SK-N-SH treated with all-trans-retinoic acid at 6 μM for 48 hours (cell line): ENCODE data around the gene FOXC1.

Experiments
- ATAC-seq: fragments of 200-7000 bp; cut with Tn5 transposase; 3 replicates; pipeline ENCODE4 v1.9.1; 2020; ENCODE audit warnings: mild to moderate bottlenecking, moderate library complexity
- ARNTL ChIP-seq: fragments of 450-650 bp; formaldehyde crosslinking; IDR thresholded peaks from 2 replicates; pipeline ENCODE4 v1.5.0; 2020; ENCODE audit warnings: low read depth, mild to moderate bottlenecking, moderate library complexity, borderline replicate concordance
- BACH2 ChIP-seq: fragments of 250-450 bp; sonication (Bioruptor Pico); IDR thresholded peaks from 2 replicates; pipeline ENCODE4 v1.9.0; 2021; ENCODE audit warnings: mild to moderate bottlenecking, borderline replicate concordance
- ESRRG ChIP-seq: fragments of 250-450 bp; sonication (Bioruptor Pico); IDR thresholded peaks from 2 replicates; pipeline ENCODE4 v1.6.1; 2021; ENCODE audit warnings: mild to moderate bottlenecking
- GLIS3 ChIP-seq: fragments of 250-450 bp; sonication (Bioruptor Pico); IDR thresholded peaks from 2 replicates; pipeline ENCODE4 v1.5.0; 2020; ENCODE audit warnings: mild to moderate bottlenecking, moderate library complexity
- ISL1 ChIP-seq: fragments of 250-450 bp; sonication (Bioruptor Pico); IDR thresholded peaks from 2 replicates; pipeline ENCODE4 v2.1.2; 2022; ENCODE audit warnings: mild to moderate bottlenecking, moderate library complexity
- OSR1 ChIP-seq: fragments of 250-450 bp; sonication (Bioruptor Pico); IDR thresholded peaks from 2 replicates; pipeline ENCODE4 v1.8.0; 2022; ENCODE audit warnings: moderate library complexity, mild to moderate bottlenecking, inconsistent platforms
- RARB ChIP-seq: fragments of 250-450 bp; sonication (Bioruptor Pico); IDR thresholded peaks from 2 replicates; pipeline ENCODE4 v1.8.0; 2021; ENCODE audit warnings: mild to moderate bottlenecking, moderate library complexity
- SNAI2 ChIP-seq: fragments of 250-450 bp; sonication (Bioruptor Pico); IDR thresholded peaks from 2 replicates; pipeline ENCODE4 v1.5.0; 2020; ENCODE audit warnings: mild to moderate bottlenecking, moderate library complexity
- TCF4 ChIP-seq: fragments of 250-450 bp; sonication (Bioruptor Pico); IDR thresholded peaks from 2 replicates; pipeline ENCODE4 v1.8.0; 2021; ENCODE audit warnings: mild to moderate bottlenecking, moderate library complexity, borderline replicate concordance
- TOX ChIP-seq: fragments of 250-450 bp; sonication (Bioruptor Pico); IDR thresholded peaks from 2 replicates; pipeline ENCODE4 v1.8.0; 2021; ENCODE audit warnings: mild to moderate bottlenecking, moderate library complexity, borderline replicate concordance
- ZC3H10 ChIP-seq: fragments of 250-450 bp; sonication (Bioruptor Pico); IDR thresholded peaks from 2 replicates; pipeline ENCODE4 v1.5.1; 2021; ENCODE audit warnings: mild to moderate bottlenecking, moderate library complexity
- ZFP3 ChIP-seq: fragments of 250-450 bp; sonication (Bioruptor Pico); IDR thresholded peaks from 2 replicates; pipeline ENCODE4 v1.5.0; 2020; ENCODE audit warnings: mild to moderate bottlenecking, moderate library complexity
- ZNF565 ChIP-seq: fragments of 450-650 bp; formaldehyde crosslinking; conservative IDR thresholded peaks from 2 replicates; pipeline ENCODE4 v1.5.0; 2020; ENCODE audit warnings: low read depth, mild to moderate bottlenecking, moderate library complexity
- ZNF70 ChIP-seq: fragments of 450-650 bp; formaldehyde crosslinking; IDR thresholded peaks from 2 replicates; pipeline ENCODE4 v1.5.0; 2020; ENCODE audit warnings: mild to moderate bottlenecking, moderate library complexity
- TF ChIP-seq, protein P1 (sequence below): fragments of 250-450 bp; sonication (Bioruptor Pico); IDR thresholded peaks from 2 replicates; pipeline ENCODE4 v1.8.0; 2021; ENCODE audit warnings: low read depth, mild to moderate bottlenecking, moderate library complexity, borderline replicate concordance
- TF ChIP-seq, protein P2 (sequence below): fragments of 250-450 bp; sonication (Bioruptor Pico); IDR thresholded peaks from 2 replicates; pipeline ENCODE4 v1.8.0; 2020; ENCODE audit warnings: mild to moderate bottlenecking, moderate library complexity, borderline replicate concordance
- TF ChIP-seq, protein P3 (sequence below): fragments of 250-450 bp; sonication (Bioruptor Pico); IDR thresholded peaks from 2 replicates; pipeline ENCODE4 v1.5.1; 2020; ENCODE audit warnings: low read depth, mild to moderate bottlenecking, moderate library complexity
- TF ChIP-seq, protein P4 (sequence below): fragments of 250-450 bp; sonication (Bioruptor Pico); IDR thresholded peaks from 2 replicates; pipeline ENCODE4 v1.5.0; 2020; ENCODE audit warnings: mild to moderate bottlenecking, moderate library complexity

FOXC1 gene

DNA sequence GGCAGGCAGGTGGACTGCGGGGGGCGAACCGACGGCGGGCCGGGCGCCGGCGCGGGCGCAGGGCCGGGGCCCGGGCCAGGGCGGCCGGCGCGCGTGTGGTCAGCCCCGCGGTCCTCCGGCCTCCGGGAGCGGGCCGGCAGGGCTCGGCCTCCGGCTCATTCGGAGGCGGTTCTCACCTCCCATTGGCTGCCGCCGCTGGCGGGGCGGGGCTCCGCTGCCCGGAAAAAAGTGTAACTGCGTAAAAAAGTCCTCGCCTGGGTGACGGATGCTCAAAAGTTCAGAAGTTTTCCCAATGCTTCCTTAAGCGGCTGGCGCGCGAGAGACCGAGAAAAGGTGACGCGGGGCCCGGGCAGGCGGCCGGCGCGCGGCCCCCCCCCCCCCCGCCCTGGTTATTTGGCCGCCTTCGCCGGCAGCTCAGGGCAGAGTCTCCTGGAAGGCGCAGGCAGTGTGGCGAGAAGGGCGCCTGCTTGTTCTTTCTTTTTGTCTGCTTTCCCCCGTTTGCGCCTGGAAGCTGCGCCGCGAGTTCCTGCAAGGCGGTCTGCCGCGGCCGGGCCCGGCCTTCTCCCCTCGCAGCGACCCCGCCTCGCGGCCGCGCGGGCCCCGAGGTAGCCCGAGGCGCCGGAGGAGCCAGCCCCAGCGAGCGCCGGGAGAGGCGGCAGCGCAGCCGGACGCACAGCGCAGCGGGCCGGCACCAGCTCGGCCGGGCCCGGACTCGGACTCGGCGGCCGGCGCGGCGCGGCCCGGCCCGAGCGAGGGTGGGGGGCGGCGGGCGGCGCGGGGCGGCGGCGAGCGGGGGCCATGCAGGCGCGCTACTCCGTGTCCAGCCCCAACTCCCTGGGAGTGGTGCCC lies at the start of gene FOXC1:
Gene FOXC1, plus strand, starts transcription at position 268 of the 849 bp plus-strand sequence. Its CDS starts 531 bp downstream, at position 799.
- TF ChIP-seq ZC3H10 (CRISPR knock-in tag) (no peak), ARNTL (CRISPR knock-in tag) (no peak), RARB (CRISPR knock-in tag) (no peak), OSR1 (CRISPR knock-in tag) (no peak), ZNF70 (no peak), ZNF565 (CRISPR knock-in tag) (no peak), TOX (no peak), ESRRG (CRISPR knock-in tag) (no peak), SNAI2 (no peak)
- TF ChIP-seq, protein P1, sequence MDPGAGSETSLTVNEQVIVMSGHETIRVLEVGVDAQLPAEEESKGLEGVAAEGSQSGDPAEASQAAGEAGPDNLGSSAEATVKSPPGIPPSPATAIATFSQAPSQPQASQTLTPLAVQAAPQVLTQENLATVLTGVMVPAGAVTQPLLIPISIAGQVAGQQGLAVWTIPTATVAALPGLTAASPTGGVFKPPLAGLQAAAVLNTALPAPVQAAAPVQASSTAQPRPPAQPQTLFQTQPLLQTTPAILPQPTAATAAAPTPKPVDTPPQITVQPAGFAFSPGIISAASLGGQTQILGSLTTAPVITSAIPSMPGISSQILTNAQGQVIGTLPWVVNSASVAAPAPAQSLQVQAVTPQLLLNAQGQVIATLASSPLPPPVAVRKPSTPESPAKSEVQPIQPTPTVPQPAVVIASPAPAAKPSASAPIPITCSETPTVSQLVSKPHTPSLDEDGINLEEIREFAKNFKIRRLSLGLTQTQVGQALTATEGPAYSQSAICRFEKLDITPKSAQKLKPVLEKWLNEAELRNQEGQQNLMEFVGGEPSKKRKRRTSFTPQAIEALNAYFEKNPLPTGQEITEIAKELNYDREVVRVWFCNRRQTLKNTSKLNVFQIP (CRISPR knock-in tag): no peak
- TF ChIP-seq, protein P2, sequence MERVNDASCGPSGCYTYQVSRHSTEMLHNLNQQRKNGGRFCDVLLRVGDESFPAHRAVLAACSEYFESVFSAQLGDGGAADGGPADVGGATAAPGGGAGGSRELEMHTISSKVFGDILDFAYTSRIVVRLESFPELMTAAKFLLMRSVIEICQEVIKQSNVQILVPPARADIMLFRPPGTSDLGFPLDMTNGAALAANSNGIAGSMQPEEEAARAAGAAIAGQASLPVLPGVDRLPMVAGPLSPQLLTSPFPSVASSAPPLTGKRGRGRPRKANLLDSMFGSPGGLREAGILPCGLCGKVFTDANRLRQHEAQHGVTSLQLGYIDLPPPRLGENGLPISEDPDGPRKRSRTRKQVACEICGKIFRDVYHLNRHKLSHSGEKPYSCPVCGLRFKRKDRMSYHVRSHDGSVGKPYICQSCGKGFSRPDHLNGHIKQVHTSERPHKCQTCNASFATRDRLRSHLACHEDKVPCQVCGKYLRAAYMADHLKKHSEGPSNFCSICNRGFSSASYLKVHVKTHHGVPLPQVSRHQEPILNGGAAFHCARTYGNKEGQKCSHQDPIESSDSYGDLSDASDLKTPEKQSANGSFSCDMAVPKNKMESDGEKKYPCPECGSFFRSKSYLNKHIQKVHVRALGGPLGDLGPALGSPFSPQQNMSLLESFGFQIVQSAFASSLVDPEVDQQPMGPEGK: no peak
- TF ChIP-seq, protein P3, sequence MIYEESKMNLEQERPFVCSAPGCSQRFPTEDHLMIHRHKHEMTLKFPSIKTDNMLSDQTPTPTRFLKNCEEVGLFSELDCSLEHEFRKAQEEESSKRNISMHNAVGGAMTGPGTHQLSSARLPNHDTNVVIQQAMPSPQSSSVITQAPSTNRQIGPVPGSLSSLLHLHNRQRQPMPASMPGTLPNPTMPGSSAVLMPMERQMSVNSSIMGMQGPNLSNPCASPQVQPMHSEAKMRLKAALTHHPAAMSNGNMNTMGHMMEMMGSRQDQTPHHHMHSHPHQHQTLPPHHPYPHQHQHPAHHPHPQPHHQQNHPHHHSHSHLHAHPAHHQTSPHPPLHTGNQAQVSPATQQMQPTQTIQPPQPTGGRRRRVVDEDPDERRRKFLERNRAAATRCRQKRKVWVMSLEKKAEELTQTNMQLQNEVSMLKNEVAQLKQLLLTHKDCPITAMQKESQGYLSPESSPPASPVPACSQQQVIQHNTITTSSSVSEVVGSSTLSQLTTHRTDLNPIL: no peak
- peak; percentile 82 for ATAC-seq

DNA sequence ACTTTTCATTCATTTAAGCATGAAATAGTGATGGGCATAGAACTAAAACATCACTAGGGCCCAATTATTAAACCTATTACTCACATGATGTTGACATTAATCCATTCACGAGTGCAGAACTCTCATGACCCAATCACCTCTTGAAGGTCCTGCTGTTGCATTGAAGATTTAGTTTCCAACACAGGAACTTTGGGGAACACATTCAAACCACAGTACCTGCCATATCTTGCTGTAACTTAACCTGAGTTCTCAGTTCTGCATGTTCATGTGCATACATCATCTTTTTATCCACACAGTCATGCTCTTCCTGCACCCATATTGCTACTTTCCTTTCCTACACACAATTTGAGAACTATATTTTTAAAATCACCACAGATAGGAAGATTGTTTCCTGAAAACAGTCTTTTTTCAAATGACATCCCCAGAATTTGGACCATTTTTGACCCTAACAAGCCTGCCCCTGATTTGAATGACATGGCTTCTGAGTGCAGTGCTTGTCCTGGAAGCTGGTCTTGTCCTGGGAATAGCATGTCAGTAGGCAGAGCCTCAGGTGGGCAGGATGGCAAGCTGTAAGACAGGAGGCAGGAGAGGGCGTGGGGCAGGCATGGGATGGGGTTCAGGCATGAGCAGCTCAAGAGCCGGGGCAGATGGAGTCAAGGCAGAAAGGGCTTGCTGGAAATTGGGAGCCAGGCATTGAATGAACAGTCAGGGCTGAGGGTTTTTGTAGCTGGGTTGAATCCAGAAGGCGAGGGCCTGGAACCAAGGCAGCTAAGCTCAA lies 49.2 kb upstream of the FOXC1 start:
- ATAC-seq: no peak
- no peak for TF ChIP-seq OSR1 (CRISPR knock-in tag)
- TF ChIP-seq TCF4 (CRISPR knock-in tag): no peak
- TF ChIP-seq, protein P2: no peak
- TF ChIP-seq, protein P3: no peak
- no peak for TF ChIP-seq ZFP3 (CRISPR knock-in tag)
- TF ChIP-seq ISL1: no peak
- TF ChIP-seq ARNTL (CRISPR knock-in tag): no peak
- TF ChIP-seq GLIS3 (CRISPR knock-in tag): no peak
- TF ChIP-seq RARB (CRISPR knock-in tag): no peak
- TF ChIP-seq ZNF70: no peak
- no peak for TF ChIP-seq TOX
- TF ChIP-seq, all 23 proteins: peak for 0

DNA sequence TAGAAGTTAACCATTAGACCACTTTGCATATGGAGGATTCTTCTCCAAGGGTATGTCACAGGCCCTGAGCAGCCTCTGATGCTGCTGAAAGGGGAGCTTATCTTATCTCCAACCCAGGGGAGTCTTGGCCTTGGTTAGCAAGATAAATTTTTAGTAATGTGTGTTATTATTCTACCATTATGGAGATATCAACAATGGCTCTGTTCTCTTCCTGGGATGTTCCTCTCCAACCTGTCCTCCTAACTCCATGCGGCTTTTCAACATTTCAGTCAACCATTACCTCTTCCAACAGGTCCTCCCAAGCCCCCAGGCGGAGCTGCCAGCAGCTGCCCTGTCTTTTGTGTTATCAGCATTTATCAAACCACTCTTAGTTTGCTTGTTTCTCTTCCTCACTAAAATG lies 48.4 kb upstream of the FOXC1 start:
- TF ChIP-seq ZNF565 (CRISPR knock-in tag) (no peak), ISL1 (no peak), BACH2 (no peak), TCF4 (CRISPR knock-in tag) (no peak), ZFP3 (CRISPR knock-in tag) (no peak)
- TF ChIP-seq, protein P4, sequence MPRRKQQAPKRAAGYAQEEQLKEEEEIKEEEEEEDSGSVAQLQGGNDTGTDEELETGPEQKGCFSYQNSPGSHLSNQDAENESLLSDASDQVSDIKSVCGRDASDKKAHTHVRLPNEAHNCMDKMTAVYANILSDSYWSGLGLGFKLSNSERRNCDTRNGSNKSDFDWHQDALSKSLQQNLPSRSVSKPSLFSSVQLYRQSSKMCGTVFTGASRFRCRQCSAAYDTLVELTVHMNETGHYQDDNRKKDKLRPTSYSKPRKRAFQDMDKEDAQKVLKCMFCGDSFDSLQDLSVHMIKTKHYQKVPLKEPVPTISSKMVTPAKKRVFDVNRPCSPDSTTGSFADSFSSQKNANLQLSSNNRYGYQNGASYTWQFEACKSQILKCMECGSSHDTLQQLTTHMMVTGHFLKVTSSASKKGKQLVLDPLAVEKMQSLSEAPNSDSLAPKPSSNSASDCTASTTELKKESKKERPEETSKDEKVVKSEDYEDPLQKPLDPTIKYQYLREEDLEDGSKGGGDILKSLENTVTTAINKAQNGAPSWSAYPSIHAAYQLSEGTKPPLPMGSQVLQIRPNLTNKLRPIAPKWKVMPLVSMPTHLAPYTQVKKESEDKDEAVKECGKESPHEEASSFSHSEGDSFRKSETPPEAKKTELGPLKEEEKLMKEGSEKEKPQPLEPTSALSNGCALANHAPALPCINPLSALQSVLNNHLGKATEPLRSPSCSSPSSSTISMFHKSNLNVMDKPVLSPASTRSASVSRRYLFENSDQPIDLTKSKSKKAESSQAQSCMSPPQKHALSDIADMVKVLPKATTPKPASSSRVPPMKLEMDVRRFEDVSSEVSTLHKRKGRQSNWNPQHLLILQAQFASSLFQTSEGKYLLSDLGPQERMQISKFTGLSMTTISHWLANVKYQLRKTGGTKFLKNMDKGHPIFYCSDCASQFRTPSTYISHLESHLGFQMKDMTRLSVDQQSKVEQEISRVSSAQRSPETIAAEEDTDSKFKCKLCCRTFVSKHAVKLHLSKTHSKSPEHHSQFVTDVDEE: no peak
- TF ChIP-seq, all 23 proteins: peak for 0
- ATAC-seq: no peak
